Esophagus muscularis mucosa (tissue), 3 donors: ENCODE results near the gene SND1.

ENCODE experiments used
- CTCF ChIP-seq, 3 experiments: fragments of 200-600 bp in 2 of 3; fragments of 450-650 bp in 1 of 3; sonication (generic) in 2 of 3; IDR thresholded peaks; one replicate each; pipeline ENCODE4 v1.5.1; 2017 to 2019; ENCODE audit warnings: antibody characterized with exemption in 3 of 3, mild to moderate bottlenecking in 2 of 3, moderate library complexity in 1 of 3
- POLR2A ChIP-seq: fragments of 450-650 bp; IDR thresholded peaks from one replicate; pipeline ENCODE4 v1.6.1; 2017; ENCODE audit warnings: antibody characterized with exemption, moderate library complexity, mild to moderate bottlenecking, low read depth

DNA sequence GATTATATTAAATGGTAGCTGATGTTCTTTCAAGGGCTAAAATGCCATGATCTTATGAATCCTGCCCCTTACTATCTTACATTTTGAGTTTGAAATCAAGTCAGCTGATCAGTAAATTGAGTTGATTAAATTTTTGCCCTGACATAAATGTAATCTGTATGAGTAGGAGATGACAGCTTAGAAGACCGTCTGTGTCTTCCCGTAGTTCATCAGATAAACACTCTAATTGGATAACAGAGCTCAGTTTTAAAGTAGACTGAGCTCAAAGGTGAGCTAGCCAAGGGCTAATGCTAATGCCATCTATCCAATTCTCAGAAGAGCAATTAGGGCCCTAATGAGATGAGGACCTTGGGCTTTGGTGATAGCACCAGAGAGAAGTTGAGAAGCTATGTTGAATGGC is 296.3 kb downstream of the SND1 start:
- no peak for TF ChIP-seq POLR2A
- no peak for TF ChIP-seq CTCF (IDR thresholded peaks at IDR 0.05)
